Measurements from ENCODE around the gene HIRA.
"Not testable (repeated sequence)": the region's sequence is repeated elsewhere in the genome, so short reads cannot be mapped to it uniquely, and the experiment has no call there.

The HIRA gene

DNA sequence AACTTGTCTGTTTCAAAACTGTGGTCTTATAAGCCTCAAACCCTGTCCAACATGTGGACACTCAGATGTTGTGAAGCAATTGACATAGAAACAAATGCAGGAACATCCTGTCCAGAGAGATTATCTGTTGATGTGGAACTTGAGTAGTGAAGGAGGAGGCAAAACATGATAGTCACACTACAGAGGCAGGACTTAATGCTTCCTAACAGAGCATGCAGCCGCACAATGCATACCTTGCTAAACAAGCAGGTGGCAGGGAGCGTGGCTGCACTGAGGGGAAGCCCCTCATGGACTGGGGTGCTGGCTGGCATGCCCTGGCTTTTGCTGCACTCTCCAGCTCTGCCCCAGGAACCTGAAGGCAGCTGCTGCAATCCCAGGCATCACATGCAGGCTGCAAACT lies 10.6 kb upstream of the HIRA start:
- no peak for DNase-seq (ENCODE audit: low read depth in 2 of 2)
- no peak overlapping the region for H3K4me3 ChIP-seq (replicated peaks in 1 of 2; ENCODE audit: low read depth in 2 of 2, low read length in 2 of 2)
- TF ChIP-seq, protein P1, sequence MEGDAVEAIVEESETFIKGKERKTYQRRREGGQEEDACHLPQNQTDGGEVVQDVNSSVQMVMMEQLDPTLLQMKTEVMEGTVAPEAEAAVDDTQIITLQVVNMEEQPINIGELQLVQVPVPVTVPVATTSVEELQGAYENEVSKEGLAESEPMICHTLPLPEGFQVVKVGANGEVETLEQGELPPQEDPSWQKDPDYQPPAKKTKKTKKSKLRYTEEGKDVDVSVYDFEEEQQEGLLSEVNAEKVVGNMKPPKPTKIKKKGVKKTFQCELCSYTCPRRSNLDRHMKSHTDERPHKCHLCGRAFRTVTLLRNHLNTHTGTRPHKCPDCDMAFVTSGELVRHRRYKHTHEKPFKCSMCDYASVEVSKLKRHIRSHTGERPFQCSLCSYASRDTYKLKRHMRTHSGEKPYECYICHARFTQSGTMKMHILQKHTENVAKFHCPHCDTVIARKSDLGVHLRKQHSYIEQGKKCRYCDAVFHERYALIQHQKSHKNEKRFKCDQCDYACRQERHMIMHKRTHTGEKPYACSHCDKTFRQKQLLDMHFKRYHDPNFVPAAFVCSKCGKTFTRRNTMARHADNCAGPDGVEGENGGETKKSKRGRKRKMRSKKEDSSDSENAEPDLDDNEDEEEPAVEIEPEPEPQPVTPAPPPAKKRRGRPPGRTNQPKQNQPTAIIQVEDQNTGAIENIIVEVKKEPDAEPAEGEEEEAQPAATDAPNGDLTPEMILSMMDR (IDR thresholded peaks at IDR 0.05; ENCODE audit: low read depth, low read length) = no peak

DNA sequence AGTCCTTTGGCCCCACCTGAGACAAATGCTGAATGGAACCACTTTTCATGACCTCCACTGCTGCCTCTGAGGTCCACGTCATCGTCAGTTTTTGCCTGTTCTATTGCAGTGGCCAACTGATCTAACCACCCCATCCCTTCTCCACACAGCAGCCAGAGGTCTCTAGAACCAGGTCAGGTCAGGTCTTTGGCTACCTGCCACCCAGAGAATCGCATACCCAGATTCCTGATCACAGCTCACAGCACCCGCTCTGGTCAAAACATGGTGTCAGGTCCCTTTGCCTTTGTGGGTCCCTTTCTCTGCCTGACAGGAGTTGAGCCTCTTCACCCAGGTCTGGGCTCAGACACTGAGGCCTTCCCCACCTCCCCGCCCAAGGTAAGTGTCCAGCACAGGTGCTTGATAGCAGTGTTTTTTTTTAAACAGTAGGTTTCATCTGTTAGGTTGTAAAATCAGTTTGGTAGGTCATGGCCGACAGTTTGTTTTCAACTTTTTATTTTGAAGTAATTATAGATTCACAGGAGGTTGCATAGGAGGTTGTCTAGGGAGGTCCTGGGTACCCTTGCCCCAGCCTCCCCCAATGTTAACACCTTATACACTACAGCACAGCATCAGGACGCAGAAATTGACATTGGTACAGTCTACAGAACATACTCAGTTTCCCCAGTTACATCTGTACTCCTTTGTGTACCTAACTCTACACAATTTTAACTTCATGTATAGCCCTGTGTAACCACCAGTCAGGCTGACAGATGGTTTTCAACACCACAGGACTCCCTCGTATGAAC lies 9.1 kb upstream of the HIRA start:
- DNase-seq (ENCODE audit: low read depth in 2 of 2) = no peak
- no peak overlapping the region for H3K4me3 ChIP-seq (replicated peaks in 1 of 2; ENCODE audit: low read depth in 2 of 2, low read length in 2 of 2)
- TF ChIP-seq, protein P1 (IDR thresholded peaks at IDR 0.05; ENCODE audit: low read depth, low read length) = no peak

DNA sequence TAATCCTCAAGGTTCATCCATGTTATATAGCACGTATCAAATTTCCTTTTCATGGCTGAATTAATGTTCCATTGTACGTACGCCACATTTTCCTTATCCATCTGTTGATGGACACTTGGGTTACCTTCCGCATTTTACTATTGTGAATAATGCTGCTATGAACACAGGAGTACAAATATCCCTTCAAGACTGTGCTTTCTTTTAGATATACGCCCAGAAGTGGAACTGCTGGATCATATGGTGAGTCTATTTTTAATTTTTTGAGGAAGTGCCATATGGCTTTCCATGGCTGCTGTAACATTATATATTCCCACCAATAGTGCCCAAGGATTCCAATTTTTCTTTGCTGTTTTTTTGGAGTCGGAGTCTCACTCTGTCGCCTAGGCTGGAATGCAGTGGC lies 6.8 kb upstream of the HIRA start:
- H3K4me3 ChIP-seq (replicated peaks in 1 of 2; ENCODE audit: low read depth in 2 of 2, low read length in 2 of 2) = no peak overlapping the region
- no peak for DNase-seq (ENCODE audit: low read depth in 2 of 2)
- TF ChIP-seq, protein P1 (IDR thresholded peaks at IDR 0.05; ENCODE audit: low read depth, low read length) = no peak

DNA sequence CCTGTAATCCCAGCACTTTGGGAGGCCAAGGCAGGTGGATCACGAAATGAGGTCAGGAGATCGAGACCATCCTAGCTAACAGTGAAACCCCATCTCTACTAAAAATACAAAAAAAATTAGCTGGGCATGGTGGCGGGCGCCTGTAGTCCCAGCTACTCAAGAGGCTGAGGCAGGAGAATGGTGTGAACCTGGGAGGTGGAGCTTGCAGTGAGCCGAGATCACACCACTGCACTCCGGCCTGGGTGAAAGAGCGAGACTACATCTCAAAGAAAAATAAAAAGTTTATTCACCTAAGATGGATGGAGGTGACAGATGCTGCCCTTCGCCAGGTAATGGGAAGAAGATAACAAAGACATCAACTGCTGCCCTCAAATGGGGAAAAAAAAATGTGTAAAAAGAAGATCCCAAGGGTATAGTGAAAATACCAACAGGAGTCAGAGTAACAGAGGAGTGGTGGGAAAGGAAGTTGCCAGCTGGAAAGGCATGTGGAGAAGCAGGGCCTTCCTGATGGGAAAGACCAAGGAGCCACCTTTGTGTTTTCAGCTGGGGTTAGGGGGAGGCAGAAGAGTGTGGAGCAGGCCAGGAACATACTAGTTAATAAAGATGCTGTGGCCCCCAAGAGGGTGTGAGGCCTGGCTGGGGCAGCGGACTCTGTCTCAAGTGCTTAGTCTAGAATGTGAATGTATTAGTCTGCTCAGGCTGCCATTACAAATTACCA lies 5.1 kb upstream of the HIRA start:
- not testable (repeated sequence) for H3K4me3 ChIP-seq (replicated peaks in 1 of 2; ENCODE audit: low read depth in 2 of 2, low read length in 2 of 2); DNase-seq (ENCODE audit: low read depth in 2 of 2)

DNA sequence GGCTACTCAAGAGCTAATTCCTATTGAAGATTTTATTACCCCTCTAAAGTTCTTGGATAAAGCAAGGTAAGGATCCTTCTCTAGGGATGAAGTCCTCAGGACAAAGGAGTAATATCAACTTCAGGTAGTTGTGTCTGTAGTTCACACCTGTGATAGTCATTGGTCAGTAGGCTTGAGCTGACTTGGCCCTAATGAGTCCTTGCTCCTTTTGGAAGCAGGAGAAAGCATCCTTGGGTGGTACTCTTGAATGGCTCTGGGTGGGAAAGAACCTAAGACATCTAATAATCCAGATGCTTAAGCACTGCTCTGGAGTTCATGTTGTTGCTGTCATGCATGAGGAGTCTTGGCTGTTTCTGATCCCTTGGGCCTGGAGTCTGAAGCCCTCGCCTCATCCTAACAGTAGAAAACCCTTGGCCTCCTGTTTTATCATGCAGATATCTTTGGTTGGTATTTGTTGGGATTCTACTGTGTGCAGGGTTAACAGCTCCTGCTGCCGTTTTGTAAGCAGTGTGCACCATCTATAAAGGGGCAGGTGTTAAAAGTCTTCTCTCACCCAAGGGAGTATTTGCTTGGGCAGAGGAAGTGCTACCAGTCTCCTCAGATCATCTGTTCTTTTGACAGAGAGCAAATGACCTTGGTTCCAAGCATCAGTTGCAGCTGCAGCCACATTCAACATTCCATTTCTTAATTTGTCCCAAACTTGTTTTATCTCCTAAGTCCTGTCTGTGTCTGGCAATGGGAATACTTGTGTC lies 3.5 kb upstream of the HIRA start:
- TF ChIP-seq, protein P1 (IDR thresholded peaks at IDR 0.05; ENCODE audit: low read depth, low read length) = no peak
- H3K4me3 ChIP-seq (replicated peaks in 1 of 2; ENCODE audit: low read depth in 2 of 2, low read length in 2 of 2) = no peak overlapping the region
- DNase-seq (ENCODE audit: low read depth in 2 of 2) = no peak

DNA sequence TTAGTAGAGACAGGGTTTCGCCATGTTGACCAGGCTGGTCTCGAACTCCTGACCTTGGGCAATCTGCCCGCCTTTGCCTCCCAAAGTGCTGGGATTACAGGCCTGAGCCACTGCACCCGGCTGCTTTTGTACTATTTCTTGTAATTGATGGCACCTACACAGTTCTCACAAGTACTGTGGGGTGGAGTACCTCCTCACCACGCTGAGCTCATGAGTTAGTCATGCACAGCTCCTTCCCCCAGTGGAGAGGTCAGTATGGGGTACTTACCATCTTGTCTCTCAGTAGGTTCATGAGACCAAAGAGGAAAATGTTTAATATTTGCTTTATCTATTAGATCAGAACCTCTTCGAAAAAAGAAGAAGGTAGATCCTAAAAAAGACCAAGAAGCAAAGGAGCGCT lies 2.9 kb upstream of the HIRA start:
- TF ChIP-seq, protein P1 (IDR thresholded peaks at IDR 0.05; ENCODE audit: low read depth, low read length) = no peak
- no peak overlapping the region for H3K4me3 ChIP-seq (replicated peaks in 1 of 2; ENCODE audit: low read depth in 2 of 2, low read length in 2 of 2)
- DNase-seq (ENCODE audit: low read depth in 2 of 2) = no peak
